ENCODE data around the gene SESTD1.
"Not testable (repeated sequence)": the region's sequence is repeated elsewhere in the genome, so short reads cannot be mapped to it uniquely, and the experiment has no call there.

Gene SESTD1

DNA sequence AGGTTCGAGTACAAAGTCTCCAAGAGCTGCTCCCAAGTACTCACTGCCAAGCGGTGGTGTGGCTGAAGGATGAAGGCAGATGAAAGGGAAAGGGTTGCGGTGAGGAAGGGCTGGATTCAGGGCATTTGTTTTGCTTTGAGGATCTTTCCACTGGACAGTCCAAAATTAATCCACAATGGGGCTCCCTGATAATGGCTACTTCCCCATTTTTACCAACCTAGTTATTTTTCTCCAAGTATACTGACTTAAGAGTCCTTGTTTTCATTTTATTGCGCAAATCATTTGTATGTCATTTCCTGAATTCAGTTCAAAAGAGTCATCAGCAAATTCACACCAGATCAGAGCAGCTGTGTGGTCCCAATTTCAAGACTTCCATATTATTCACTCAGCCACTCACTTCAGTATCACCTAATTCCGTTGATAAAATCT lies 464 bp upstream of the SESTD1 start:
- DNase-seq: no peak

DNA sequence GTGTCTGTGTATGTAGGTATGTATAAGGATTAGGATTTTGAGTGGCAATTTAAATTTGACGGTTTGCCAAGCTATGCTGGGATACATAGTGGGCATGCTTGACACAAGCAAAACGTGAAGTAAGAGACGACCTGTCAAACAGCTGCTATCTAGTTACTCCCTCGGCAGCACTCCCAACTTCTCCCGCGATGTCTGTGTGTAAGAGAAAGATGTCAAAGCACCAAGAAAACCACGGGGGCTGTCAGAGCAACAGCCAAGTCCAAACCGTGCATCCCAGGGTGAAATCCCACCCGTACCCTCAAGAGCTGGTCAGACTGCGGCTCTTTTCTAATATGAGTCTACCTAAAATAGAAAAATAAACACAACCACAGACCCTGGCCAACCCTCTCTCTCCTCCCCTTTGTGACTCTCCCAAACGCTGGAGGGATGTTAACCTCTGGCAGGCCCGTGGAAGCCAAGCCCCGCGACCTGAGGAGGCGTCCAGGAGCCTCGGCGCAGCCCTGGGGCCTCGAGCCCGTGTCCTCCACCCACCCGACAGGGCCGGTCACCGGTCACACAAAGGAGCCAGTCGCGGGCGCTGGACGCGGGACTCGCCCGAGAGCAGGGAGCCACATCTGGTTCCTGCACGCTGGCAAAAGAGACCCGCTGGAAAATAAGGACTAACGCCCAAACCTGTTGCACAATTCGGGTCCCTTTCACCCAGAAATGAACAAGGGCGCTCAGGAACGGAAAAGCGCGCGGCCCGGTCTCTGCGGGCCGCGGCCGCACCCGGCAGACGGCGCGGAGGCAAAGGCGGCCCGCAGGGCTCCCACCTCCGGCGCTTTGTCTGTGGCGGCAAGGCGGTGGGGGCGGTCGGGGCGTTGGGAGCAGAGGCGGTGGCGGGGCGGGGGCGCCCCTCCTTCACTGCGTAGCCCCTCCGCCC lies 925 bp downstream of the SESTD1 start:
- no peak for DNase-seq

DNA sequence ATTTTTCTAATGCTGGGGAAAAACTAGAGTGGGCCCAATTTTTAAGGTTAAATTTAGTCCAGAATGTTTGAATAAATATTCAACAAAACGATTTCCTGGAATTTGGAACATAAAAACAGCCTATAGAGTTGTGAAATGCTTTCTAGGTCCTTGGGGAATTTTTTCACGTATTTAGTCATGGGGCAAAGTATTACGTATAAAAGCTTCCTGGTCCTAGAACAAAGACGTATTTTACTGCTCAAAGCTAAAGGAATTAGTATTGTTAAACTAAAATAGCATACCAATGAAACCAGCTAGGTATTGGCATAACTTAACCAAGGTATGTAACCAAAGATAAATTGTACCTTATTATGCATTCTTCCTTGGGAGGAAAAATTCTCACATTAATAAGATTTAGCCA lies 1.6 kb downstream of the SESTD1 start:
- no peak for DNase-seq

DNA sequence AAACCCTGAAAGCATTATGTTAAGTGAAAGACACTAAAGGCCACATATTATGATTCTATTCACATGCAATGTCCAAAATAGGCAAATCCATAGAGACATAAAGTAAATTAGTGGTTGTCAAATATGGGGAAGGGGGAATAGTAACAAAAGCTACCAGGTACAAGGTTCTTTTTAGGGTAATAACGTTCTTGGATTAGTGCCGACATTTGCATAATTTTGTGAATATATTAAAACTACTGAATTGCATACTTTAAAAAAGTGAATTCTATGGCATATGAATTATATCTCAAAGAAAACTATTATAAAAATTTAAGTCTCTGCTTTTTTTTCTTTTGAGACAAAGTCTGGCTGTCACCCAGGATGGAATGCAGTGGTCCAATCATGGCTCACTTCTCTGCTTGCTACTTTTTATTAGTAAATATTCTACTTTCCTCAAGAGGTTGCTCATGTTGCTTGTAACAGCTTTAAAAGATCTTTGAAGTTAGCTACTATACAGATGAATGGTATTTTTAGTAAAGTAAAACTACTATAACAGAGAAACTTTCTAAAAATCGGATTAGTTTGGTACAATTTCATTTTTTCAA lies 2.5 kb downstream of the SESTD1 start:
- DNase-seq: no peak

DNA sequence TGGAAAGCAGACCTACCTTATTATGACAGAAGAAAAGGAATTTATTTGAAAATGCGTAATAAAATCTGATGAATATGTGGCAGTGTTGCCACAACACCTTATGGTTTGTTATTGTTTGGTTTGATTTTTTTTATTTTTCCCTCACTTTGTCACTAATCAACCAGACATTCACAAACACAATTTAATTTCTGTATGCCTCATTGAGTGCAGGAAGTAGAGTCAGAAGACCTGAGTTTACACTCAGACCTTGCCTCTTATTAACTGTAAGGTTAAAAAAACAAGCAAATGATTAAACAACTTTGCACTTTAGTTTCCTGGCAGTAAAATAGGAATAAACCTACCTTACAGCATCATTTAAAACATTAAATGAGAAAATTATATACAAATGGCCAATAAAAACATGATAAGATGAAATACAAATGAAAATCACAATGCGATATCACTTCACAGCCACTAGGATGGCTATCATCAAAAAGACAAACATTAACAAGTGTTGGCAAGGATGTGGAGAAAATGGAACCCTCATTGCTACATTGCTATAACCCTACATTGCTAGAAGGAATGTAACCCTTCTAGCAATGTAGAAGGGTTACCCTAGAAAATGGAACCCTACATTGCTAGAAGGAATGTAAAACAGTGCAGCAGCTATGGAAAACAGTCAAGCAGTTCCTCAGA lies 3.3 kb downstream of the SESTD1 start:
- no peak for DNase-seq

DNA sequence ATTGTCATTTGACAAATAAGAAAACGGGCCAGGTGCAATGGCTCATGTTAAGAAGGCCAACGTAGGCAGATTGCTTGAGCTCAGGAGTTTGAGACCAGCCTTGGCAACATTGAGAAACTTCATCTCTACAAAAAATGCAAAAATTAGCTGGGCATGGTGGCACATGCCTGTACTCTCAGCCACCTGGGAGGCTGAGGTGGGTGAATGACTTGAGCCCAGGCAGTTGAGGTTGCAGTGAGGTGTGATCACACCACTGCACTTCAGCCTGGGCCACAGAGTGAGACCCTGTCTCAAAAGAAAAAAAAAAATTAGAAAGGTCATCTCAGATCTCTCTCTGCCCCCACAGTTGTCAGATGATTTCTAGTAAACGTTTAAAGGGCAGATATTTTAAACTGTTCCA lies 4.4 kb downstream of the SESTD1 start:
- DNase-seq: no peak

DNA sequence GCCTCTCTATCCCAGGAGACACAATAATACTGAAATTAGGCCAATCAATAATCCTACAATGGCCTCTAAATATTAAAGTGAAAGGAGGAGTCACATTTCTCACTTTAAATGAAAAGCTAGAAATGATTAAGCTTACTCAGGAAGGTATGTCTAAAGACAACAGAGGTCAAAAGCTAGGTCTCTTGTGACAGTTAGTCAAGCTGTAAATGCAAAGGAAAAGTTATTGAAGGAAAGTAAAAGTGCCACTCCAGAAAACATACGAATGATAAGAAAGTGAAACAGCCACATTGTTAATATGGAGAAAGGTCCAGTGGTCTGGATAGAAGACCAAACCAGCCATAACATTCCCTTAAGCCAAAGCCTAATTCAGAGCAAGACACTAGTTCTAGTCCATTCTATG lies 9.5 kb downstream of the SESTD1 start:
- DNase-seq: no peak

DNA sequence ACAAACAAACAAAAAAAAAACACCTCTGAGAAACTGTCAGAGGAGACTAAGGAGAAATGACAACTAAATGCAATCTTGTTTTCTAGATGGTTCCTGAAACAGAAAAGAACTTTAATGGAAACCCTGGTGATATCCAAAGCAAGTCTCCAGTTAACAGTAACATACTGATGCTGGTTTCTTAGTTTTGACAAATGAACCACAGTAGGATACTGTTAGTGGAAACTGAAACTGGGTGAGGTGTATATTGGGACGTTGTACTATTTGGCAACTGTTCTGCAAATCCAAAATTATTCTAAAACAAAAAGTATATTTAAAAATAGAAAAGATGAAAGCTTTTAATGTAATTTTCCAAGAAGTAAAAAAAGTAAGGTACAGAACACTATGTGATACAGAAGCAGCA lies 11.4 kb downstream of the SESTD1 start:
- no peak for DNase-seq

DNA sequence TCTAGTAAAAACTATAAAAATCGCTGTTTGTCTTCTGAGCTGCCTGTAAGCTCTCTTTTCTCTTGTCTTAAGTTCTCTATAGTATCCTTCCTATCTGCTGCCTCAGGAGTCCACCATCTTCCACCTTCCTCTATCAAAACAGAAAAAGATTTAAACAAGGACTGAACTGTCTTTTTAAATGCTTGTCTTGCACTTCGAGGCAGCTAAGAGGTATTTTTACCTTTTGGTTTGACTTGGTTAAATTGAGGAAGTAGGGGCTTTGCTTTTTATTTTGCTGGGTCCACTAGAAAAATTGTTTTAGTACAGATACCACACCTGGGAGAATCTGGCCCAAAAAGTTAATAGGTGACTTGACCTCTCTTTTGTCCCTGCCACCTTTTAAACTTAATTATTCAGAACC lies 12.2 kb downstream of the SESTD1 start:
- DNase-seq: no peak

DNA sequence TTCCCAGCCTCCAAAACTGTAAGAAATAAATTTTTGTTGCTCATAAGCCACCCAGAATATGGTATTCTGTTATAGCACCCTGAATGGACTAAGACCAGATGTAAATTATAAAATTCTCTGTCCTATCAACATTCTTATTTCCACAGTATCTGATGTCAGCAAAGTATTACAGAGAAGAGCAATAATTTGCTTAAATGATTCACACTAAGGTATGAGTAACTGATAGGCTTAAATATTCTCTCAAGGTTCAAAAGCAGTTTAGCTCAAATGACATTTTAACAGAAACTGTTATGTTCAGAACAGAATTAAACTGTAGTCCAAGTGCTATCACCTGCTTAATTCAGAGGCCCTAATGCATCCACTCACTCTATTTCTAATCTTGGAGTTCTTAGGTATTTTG lies 12.8 kb downstream of the SESTD1 start:
- no peak for DNase-seq

DNA sequence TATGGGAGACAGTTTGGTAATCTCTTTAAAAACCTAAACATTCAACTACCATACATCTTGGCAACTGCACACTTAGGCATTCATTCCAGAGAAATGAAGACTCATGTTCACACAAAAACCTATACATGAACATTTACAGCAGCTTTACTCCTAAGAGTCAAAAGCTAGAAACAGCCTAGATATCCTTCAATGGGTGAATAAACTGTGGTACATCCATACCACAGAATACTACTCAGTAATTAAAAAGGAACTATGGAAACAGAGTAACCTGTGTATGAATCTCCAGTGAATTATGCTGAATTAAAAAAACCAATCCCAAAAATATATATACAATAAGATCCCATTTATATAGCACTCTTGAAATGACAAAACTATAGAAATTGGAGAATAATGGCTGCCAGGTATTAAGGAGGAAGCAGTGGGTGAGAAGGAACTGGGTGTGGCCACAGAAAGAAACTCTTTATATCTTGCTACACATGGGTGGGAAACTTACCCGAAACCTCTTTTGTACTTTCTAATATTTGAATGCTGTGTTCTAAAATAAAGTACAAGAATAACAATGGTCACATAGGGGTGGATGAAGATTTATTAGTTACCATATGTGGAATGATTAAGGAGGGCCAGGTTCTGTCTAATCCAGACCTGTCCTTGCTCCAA lies 13.7 kb downstream of the SESTD1 start:
- no peak for DNase-seq

DNA sequence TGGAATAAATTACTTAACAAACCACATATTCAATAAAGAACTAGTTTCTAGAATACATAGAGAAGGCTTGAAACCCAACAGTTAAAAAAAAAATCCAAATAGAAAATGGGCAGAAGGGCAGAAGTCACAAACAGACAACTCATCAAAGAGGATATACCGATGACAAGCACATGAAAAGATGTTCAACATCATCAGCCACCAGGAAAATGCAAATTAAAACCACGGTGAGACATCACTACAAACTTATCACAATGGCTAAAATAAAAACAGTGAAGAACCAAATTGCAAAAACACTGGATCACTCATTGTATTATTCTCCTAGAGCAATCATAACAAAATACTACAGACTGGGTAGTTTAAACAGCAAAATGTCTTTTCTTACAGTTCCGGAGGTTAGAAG lies 14.5 kb downstream of the SESTD1 start:
- no peak for DNase-seq

DNA sequence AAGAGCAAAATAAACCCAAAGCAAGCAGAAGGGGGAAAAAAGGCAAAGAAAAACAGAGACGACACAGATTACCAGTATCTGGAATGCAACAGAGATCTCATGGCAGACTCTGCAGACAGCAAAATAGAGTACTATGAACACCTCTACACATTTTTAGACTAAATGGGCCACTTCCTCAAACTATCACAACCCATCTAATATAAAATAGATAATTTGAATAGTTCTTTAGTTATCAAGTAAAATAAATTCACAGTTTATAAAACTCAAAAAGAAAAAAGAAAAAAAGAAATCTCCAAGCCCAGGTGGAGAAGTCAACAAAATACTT lies 16.6 kb downstream of the SESTD1 start:
- DNase-seq: no peak

DNA sequence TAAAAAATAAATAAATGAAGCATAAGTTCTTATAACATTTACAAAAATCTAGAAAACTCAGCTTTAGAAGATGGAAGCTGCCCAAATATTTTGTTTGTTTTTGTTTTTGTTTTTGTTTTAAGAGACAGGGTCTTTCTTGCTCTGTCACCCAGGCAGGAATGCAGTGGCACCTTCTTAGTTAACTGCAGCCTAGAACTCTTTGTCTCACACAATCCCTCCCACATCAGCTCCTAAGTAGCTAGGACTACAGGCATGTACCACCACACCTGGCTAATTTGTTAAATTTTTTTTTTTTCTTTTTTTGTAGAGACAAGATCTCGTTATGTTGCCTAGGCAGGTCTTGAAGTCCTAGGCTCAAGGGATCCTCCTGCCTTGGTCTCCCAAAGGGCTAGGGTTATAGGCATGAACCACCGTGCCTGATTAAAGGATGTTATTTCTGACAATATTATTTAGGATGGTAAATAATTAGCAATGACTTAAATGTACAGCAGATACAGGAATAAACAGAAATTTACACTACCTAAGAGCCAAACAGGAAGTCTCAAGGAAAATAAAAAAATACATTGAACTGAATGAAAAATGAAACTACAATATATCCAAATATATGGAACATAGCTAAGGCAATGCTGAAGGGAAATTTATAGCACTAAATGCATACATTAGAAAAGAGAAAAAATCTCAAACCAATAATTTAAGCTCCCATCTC lies 17.2 kb downstream of the SESTD1 start:
- no peak for DNase-seq

DNA sequence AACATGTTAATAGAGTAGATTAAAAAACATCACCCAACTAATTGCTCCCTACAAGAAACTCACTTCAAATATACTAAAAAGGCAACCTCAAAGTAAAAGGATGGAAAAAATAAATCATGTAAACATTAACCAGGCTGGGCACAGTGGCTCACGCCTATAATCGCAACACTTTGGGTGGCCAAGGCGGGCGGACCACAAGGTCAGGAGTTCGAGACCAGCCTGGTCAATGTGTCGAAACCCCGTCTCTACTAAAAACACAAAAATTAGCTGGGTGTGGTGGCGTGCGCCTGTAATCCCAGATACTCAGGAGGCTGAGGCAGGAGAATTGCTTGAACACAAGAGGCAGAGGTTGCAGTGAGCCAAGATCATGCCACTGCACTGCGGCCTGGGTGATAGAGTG lies 18.8 kb downstream of the SESTD1 start:
- DNase-seq: not testable (repeated sequence)

DNA sequence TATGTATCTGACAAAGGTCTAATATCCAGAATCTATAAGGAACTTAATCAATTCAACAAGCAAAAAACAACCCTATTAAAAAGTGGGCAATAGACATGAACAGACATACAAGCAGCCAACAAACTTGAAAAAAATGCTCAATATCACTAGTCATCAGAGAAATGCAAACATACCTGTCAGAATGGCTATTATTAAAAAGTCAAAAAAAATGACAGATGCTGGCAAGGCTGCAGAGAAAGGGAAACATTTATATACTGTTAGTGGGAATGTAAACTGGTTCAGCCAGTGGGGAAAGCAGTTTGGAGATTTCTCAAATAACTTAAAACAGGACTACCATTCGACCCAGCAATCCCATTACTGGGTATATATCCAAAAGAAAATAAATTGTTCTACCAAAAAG lies 21.6 kb downstream of the SESTD1 start:
- no peak for DNase-seq

DNA sequence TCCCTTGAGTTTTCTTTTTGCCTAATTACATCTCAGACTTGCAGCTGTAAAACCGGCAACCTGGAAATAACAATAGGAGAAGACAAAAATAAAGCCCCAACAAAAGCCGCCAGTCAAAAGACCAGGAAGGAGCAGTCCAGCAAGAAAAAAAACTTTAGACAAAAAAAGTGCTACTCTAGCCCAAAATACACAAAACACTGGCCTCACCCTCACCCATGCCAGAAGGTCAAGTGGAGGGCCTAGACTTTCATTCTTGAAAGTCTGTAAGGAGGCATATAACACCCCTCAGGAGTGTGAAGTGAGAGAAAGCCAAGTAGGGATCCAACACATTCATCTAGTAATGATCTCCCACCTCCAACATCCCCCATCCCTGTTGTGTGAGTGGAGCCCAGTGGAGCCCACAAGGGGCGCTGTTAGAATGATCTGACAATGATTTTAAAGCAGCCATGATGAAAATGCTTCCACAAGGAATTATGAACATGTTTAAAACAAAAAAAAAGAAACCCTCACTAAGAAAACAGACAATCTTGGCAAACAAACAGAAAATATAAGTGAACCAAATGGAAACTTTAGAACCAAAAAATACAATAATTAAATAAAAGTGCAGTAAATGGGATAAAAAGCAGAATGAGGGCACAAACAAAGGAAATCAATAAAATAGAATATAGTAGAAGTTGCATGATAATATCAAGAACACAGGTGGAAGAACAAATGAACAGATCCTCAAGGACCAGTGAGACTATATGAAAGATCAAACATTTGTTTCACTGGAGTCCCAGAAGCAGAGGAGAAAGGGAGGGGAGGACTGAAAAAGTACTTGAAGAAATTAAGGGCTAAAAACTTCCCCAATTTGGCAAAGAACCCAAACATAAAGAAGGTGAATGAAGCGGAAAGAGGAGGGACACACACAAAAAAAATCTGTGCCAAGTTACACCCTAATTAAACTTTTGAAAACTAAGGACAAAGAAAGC lies 23.9 kb downstream of the SESTD1 start:
- no peak for DNase-seq

DNA sequence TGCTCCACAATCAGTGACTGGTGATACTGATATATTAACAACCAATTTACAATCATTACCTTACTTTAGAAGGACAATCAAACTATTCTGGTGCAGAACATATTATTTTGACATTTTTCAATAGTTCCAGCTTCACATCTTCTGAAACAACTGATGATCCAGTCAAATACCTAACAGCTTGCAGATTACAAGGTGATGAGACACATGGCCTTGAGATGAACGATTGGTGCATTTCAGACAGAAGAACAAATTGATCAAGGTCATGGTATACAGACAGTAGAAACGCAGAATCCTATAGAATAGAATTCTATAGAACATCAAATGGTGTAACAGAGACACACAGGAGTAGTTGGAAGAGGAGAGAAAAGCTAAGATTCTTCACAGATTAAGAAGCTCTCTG lies 24.8 kb downstream of the SESTD1 start:
- no peak for DNase-seq

DNA sequence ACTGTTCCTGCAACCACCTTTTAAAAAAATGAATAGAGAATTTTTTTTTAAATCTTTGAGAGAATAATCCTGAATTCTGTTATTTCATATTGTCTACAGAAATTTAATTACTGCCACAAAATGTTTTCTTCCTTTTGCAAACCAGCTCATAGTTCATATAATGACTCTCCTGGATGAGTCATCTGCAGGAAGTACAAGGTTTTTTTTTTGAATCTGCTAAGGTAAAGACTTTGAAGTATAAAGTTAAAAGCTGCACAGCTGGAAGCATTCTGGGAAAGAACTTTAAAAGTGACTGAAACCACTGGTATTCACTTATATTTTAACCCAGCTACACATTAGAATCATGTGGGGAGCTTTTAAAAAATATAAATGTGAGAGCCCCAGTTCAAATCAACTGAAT lies 25.4 kb downstream of the SESTD1 start:
- no peak for DNase-seq

DNA sequence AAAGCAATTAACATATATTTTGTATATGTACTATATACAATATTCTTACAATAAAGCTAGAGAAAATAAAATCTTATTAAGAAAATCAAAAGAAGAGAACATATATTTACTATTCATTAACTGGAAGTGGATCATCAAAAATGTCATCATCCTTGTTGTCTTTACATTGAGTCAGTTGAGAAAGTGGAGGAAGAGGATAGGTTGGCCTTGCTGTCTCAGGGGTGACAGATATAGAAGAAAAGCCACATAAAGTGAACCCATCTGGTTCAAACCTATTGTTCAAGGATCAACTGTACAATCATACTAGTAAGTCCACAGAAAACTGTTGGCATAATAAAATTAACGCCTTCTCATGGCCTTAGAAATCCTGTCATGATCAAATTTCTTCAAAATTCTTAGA lies 26.6 kb downstream of the SESTD1 start:
- DNase-seq: no peak

DNA sequence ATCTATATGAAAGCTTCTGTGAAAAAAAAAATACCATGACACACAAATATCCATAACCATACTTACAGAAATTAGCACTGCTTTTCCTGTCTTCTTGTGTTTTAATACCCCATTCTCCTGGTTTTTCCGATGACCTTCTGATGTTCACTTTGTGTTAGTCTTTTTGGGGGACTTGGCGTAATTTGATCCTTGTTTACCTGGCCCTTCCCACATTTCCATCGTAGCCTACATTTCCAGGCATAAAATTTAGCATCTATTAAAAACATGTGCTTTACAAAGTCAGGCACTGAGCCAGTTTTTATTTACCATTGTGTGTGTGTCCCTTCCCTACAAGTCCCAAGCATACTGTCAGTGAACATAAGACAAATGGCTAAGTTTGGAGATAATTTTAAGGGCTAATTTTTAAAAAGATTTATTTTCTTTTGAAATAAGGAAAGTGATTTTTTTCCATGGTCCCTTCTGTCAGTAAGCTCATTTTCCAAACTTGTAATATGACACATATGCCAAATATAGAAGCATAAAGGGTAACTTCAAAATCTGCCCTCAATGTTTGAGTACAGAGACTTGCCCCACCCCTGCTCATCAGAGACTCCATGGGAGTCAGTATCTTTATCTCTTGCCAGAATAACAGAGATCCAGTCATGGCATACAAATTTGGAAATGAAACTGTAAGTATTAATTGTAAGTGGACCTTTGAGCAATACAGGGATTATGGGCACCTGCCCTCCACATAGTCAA lies 27.3 kb downstream of the SESTD1 start:
- DNase-seq: no peak
